HG03439 (cell line): Measurements from ENCODE around the gene LAMA3.

Experiments
- ATAC-seq: cut with Tn5 transposase; IDR thresholded peaks from one replicate; pipeline ENCODE4 v1.9.1; 2021; ENCODE audit warnings: mild to moderate bottlenecking, moderate library complexity; ENCODE audit not compliant: unreplicated experiment

The LAMA3 gene

GRCh38 chr18:23758281-23758680, 69.0 kb downstream of the LAMA3 start:
- ATAC-seq, result no peak

- ATAC-seq, result no peak
Measured at GRCh38 chr18:23761941-23762340, 72.7 kb downstream of the LAMA3 start.

GRCh38 chr18:23763343-23763742, 74.1 kb downstream of the LAMA3 start:
- no peak for ATAC-seq

- ATAC-seq, result no peak
Measured at GRCh38 chr18:23765931-23766330, 76.7 kb downstream of the LAMA3 start.

GRCh38 chr18:23772327-23773024, 83.2 kb downstream of the LAMA3 start:
- ATAC-seq, result no peak

GRCh38 chr18:23776306-23776705, 87.1 kb downstream of the LAMA3 start:
- no peak for ATAC-seq

GRCh38 chr18:23778828-23779227, 89.6 kb downstream of the LAMA3 start:
- no peak for ATAC-seq

GRCh38 chr18:23779696-23780303, 90.5 kb downstream of the LAMA3 start:
- ATAC-seq, result no peak

- no peak for ATAC-seq
Measured at GRCh38 chr18:23784832-23785245, 95.6 kb downstream of the LAMA3 start.

- ATAC-seq, result no peak
Measured at GRCh38 chr18:23793051-23793450, 103.8 kb downstream of the LAMA3 start.

GRCh38 chr18:23793985-23794867, 105.0 kb downstream of the LAMA3 start:
- ATAC-seq, result no peak

GRCh38 chr18:23798249-23798648, 109.0 kb downstream of the LAMA3 start:
- no peak for ATAC-seq

- no peak for ATAC-seq
Measured at GRCh38 chr18:23798824-23799223, 109.6 kb downstream of the LAMA3 start.

- ATAC-seq, result no peak
Measured at GRCh38 chr18:23799540-23799939, 110.3 kb downstream of the LAMA3 start.

GRCh38 chr18:23800902-23801301, 111.6 kb downstream of the LAMA3 start:
- ATAC-seq, result no peak

GRCh38 chr18:23802817-23803216, 113.6 kb downstream of the LAMA3 start:
- no peak for ATAC-seq

GRCh38 chr18:23803755-23804154, 114.5 kb downstream of the LAMA3 start:
- no peak for ATAC-seq

GRCh38 chr18:23805898-23806297, 116.6 kb downstream of the LAMA3 start:
- no peak for ATAC-seq

- no peak for ATAC-seq
Measured at GRCh38 chr18:23809415-23809814, 120.2 kb downstream of the LAMA3 start.

GRCh38 chr18:23810396-23810795, 121.1 kb downstream of the LAMA3 start:
- ATAC-seq, result no peak

- no peak for ATAC-seq
Measured at GRCh38 chr18:23811176-23811575, 121.9 kb downstream of the LAMA3 start.
